AG10803 (cell line): ENCODE results near the gene CDH23.

Experiments
- DNase-seq: peaks from one replicate; pipeline ENCODE4 v3.0.0; 2010; ENCODE audit warnings: low read depth
- H3K4me3 ChIP-seq: 2 replicates; pipeline ENCODE4 v1.5.1; 2011; ENCODE audit warnings: mild to moderate bottlenecking, low read length, control low read depth
- TF ChIP-seq, protein P1 (sequence below): conservative IDR thresholded peaks from 2 replicates; pipeline ENCODE4 v1.5.1; 2011; ENCODE audit warnings: mild to moderate bottlenecking, low read length, control low read depth, inconsistent platforms

CDH23 gene

DNA sequence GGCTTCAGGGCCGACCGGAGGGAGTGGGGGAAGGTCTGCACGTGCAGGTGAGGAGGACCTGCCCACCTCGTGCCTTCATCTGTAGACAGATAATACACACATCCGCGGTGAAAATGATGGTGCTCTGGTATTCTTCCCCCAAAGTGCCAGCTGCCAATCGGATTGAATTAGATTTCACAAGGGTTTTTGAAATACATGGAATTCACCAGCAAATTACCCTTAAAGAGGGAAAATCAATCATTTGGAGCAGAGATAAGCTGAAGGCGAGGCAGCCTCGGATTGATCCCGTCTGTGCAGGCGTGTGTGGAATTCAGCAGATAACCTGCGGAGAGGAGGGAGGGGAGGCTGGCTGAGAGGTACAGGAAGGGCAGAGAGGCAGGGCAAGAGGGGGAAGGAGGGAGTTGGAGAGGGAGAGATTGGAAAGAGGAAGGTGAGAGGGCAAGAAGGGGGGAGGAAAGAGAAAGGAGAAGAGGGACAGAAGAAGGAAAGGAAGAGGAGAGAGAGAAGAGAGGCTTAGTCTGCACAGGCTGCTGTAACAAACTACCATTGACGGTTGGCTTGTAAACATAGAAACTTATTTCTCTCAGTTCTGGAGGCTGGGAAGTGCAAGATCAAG, 238.6 kb downstream of the CDH23 start:
- DNase-seq: no peak
- no peak overlapping the region for H3K4me3 ChIP-seq
- TF ChIP-seq, protein P1, sequence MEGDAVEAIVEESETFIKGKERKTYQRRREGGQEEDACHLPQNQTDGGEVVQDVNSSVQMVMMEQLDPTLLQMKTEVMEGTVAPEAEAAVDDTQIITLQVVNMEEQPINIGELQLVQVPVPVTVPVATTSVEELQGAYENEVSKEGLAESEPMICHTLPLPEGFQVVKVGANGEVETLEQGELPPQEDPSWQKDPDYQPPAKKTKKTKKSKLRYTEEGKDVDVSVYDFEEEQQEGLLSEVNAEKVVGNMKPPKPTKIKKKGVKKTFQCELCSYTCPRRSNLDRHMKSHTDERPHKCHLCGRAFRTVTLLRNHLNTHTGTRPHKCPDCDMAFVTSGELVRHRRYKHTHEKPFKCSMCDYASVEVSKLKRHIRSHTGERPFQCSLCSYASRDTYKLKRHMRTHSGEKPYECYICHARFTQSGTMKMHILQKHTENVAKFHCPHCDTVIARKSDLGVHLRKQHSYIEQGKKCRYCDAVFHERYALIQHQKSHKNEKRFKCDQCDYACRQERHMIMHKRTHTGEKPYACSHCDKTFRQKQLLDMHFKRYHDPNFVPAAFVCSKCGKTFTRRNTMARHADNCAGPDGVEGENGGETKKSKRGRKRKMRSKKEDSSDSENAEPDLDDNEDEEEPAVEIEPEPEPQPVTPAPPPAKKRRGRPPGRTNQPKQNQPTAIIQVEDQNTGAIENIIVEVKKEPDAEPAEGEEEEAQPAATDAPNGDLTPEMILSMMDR: no peak

DNA sequence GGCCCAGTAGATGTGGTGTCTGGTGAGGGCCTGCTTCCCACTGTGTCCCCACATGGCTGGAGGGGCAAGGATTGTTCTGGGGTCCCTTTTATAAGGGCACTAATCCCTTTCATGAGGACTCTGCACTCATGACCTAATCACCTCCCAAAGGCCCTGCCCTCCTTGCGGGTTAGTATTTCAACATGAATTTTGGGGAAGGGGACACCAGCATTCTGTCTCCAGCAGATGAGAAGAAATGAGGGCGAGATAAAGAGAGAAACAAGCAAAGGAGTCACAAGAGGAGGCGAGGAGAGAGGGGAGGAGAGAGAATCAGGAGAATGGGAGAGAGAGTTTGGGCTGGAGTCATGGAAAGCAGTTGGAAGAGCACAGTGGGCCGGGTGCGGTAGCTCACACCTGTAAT, 239.1 kb downstream of the CDH23 start:
- no peak overlapping the region for H3K4me3 ChIP-seq
- no peak for DNase-seq
- TF ChIP-seq, protein P1: no peak

DNA sequence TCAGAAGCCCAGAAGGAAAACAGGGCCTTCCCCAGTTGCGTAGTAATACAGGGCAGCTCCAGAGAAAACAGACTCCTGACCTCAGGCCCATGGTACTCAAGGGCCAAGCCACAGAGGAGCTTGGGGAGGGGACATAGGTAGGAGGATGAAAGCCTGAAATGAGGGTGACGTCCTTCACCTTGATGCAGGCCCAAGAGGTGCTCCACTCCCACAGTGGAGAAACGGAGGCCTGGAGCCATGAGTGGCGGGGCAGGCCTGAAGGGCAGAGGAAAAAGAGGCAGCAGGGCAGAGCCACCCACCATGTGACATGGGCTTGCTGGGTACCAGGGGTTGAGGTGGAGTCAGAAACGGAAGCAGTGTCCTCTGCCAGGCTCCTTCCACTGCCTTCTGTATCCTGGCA, 239.9 kb downstream of the CDH23 start:
- TF ChIP-seq, protein P1: no peak
- H3K4me3 ChIP-seq: no peak overlapping the region
- no peak for DNase-seq

DNA sequence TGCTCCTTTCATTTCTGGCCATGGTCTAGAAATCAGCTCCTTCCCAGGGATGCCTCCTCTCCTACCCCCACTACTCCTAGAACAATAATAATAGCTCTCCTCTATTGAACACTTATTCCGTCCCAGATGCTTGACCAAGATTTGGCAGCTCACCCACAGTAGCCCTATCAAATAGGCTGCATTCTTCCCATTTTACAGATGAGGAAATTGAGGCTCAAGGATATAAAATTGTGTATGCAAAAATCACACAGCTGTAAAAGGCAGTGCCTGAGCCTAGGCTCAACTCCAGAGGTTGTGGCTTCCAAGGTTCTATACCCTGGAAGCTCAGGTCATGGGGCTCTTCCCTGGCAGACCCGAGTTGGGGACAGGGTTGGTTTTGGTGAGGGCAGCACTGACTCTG, 240.6 kb downstream of the CDH23 start:
- TF ChIP-seq, protein P1: no peak
- DNase-seq: no peak
- H3K4me3 ChIP-seq: no peak overlapping the region

GRCh38 chr10:71638064-71638821, 241.5 kb downstream of the CDH23 start:
- DNase-seq: no peak
- no peak overlapping the region for H3K4me3 ChIP-seq
- TF ChIP-seq, protein P1: no peak

- DNase-seq: no peak
- TF ChIP-seq, protein P1: no peak
- no peak overlapping the region for H3K4me3 ChIP-seq
Measured at GRCh38 chr10:71638822-71639719, 242.4 kb downstream of the CDH23 start.
